ENCODE data around the gene B3GALT2.

DNA sequence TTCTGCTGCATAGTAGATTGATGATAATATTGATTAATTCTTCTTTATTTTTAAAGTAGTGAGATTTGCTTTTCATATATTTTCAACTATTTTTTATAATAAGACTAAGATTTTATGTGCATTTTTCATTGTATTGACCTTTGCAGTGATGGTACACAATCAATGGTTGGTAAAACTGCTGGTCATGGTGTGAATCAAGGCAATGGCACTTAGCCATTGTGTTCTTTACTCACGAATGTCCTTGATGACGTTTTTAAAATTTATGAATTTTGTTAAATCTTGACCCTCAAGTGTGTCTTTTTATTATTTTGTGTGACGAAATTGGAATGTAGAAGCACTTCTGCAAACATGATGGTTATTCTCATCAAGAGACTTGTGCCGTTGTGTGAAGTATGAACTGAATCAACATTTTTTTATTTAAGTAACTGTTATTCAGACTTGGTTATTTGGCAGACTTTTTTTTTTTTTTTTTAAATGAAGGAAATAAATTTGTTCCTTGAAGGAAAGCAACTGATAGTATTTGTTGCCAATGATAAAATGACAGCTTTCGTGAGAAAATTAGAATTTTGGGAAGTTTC, 42.0 kb downstream of the B3GALT2 start:
- TF ChIP-seq MAFK (IDR thresholded peaks at IDR 0.05; ENCODE audit: low read depth, low read length): no peak
- no peak for TF ChIP-seq EZH2 (IDR thresholded peaks at IDR 0.05; ENCODE audit: low read depth, low read length, severe bottlenecking)
- no peak for TF ChIP-seq EP300 (IDR thresholded peaks at IDR 0.05; ENCODE audit: borderline replicate concordance in 1 of 2, low read depth in 2 of 2, low read length in 2 of 2)
- TF ChIP-seq RNF2 (IDR thresholded peaks at IDR 0.05; ENCODE audit: borderline replicate concordance, low read depth, low read length, missing control alignments, poor library complexity, severe bottlenecking): no peak
- TF ChIP-seq POLR2A (IDR thresholded peaks at IDR 0.05; ENCODE audit: control extremely low read depth in 1 of 2, low read depth in 2 of 2, low read length in 2 of 2): no peak
- TF ChIP-seq, protein P1, sequence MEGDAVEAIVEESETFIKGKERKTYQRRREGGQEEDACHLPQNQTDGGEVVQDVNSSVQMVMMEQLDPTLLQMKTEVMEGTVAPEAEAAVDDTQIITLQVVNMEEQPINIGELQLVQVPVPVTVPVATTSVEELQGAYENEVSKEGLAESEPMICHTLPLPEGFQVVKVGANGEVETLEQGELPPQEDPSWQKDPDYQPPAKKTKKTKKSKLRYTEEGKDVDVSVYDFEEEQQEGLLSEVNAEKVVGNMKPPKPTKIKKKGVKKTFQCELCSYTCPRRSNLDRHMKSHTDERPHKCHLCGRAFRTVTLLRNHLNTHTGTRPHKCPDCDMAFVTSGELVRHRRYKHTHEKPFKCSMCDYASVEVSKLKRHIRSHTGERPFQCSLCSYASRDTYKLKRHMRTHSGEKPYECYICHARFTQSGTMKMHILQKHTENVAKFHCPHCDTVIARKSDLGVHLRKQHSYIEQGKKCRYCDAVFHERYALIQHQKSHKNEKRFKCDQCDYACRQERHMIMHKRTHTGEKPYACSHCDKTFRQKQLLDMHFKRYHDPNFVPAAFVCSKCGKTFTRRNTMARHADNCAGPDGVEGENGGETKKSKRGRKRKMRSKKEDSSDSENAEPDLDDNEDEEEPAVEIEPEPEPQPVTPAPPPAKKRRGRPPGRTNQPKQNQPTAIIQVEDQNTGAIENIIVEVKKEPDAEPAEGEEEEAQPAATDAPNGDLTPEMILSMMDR (IDR thresholded peaks at IDR 0.05; ENCODE audit: control extremely low read depth in 1 of 3, insufficient read depth in 1 of 3, low read depth in 1 of 3, low read length in 3 of 3): no peak
